ENCODE results near the gene DOCK6.

GRCh38 chr19:11269408-11269807 lies 7.1 kb upstream of the DOCK6 start:
- TF ChIP-seq EZH2 (optimal IDR thresholded peaks at IDR 0.05; ENCODE audit: low read depth, low read length) (no peak), CTCF (IDR thresholded peaks at IDR 0.05; ENCODE audit: low read length) (no peak)

Data from MM.1S (cell line).